Aorta (tissue), 5 donors: ENCODE measurements around the gene BRI3. TPM values are rescaled to one million over a fixed set of nuclear protein-coding genes. Genes with fewer than 3 reads are reported as not detected.

ENCODE experiments used
- ATAC-seq: fragments of 200-7000 bp; cut with Tn5 transposase; one replicate; pipeline ENCODE4 v1.9.1; 2022; ENCODE audit warnings: moderate library complexity; ENCODE audit not compliant: low FRiP score
- DNase-seq, 2 donors: peaks; one replicate each; pipeline ENCODE4 v3.0.0-alpha.2; 2020
- H3K27ac ChIP-seq, 2 donors: one replicate each; pipeline ENCODE4 v1.5.1; 2013; ENCODE audit warnings: low read length in 2 of 2, mild to moderate bottlenecking in 2 of 2, moderate library complexity in 2 of 2, control low read depth in 1 of 2, inconsistent platforms in 1 of 2, low read depth in 1 of 2
- H3K27me3 ChIP-seq, 2 donors: one replicate each; pipeline ENCODE4 v1.6.1; 2013; ENCODE audit warnings: control low read depth in 1 of 2, low read length in 1 of 2, mild to moderate bottlenecking in 1 of 2, moderate library complexity in 1 of 2; ENCODE audit not compliant: insufficient read depth in 2 of 2, control insufficient read depth in 1 of 2
- H3K36me3 ChIP-seq, 2 donors: one replicate each; pipeline ENCODE4 v1.6.1; 2013; ENCODE audit warnings: control low read depth in 1 of 2, low read length in 1 of 2, mild to moderate bottlenecking in 1 of 2; ENCODE audit not compliant: insufficient read depth in 2 of 2, control insufficient read depth in 1 of 2
- H3K4me1 ChIP-seq, 2 donors: one replicate each; pipeline ENCODE4 v1.6.1; 2013; ENCODE audit warnings: low read length in 2 of 2, control low read depth in 1 of 2, mild to moderate bottlenecking in 1 of 2, moderate library complexity in 1 of 2; ENCODE audit not compliant: insufficient read depth in 2 of 2, control insufficient read depth in 1 of 2
- H3K4me3 ChIP-seq, 2 donors: one replicate each; pipeline ENCODE4 v1.5.1; 2013; ENCODE audit warnings: low read length in 2 of 2, control low read depth in 1 of 2, mild to moderate bottlenecking in 1 of 2
- H3K9me3 ChIP-seq: one replicate; pipeline ENCODE4 v1.6.1; 2013; ENCODE audit warnings: mild to moderate bottlenecking, low read length; ENCODE audit not compliant: control insufficient read depth
- WGBS, 2 donors: extraction: QIAGEN DNeasy Blood & Tissue Kit; methylation state at CpG; one replicate each; pipeline ENCODE4 v1.1.7; 2013; 5-methylcytosine and 5-hydroxymethylcytosine counted together
- intact Hi-C, 2 donors: fragments of 100-400 bp; cut with DNase I; formaldehyde crosslinking; loops; one replicate each; pipeline versions ENCODE4 v1.14.2 to v1.15.0; 2022
- polyA plus RNA-seq, 2 donors: library from polyadenylated mRNA; stranded (reverse); fragments of 200-250 nt; gene quantifications; one replicate each; pipeline ENCODE4 v1.2.3, GENCODE V29; 2013
- total RNA-seq, 2 donors: library from RNA; stranded (reverse); fragmentation: NEBNext Ultra II Directional; extraction: Animal tissue kit (Norgen Biotek cat#: 25700); gene quantifications; one replicate each; pipeline ENCODE4 v1.2.1, GENCODE V29; 2021
- donor health status: healthy with polysubstance abuse.
- donor health status: Bipolar disorder and iron deficiency.
- donor health status: DM: no; HTN: no; CAD: no.
- donor health status: DM: no; HTN: no; CAD: no.
- donor health status: DM: yes; HTN: yes; CAD: no.

Gene BRI3
- total and polyA plus RNA-seq, 4 donors: 155 to 295 (median 192) TPM

GRCh38 chr7:98322331-98323270, 41.1 kb downstream of the BRI3 start:
- ATAC-seq: no peak
- H3K27ac ChIP-seq: no peak overlapping the region
- no peak overlapping the region for H3K4me3 ChIP-seq
- intact Hi-C loops: no loop called here
- H3K4me1 ChIP-seq: no peaks in the 10 kb centered on the region
- peaks cover 6% of the 10 kb centered on the region for H3K9me3 ChIP-seq
- H3K36me3 ChIP-seq: no peaks in the 10 kb centered on the region
- H3K27me3 ChIP-seq: no peaks in the 10 kb centered on the region
- DNase-seq: no peak
- 72 to 81% methylated on average over 24 of the region's 24 CpGs for WGBS, 2 donors

- Histone ChIP-seq H3K4me3 (no peak overlapping the region), H3K27me3 (no peaks in the 10 kb centered on the region), H3K36me3 (no peaks in the 10 kb centered on the region), H3K9me3 (peaks cover 6% of the 10 kb centered on the region), H3K4me1 (no peaks in the 10 kb centered on the region), H3K27ac (no peak overlapping the region)
- DNase-seq: no peak
- intact Hi-C loops: no loop called here
- no peak for ATAC-seq
- 32 to 42% methylated on average over 28 of the region's 28 CpGs for WGBS, 2 donors
Observed at GRCh38 chr7:98323597-98324322, 42.3 kb downstream of the BRI3 start.

- WGBS, 2 donors: 93 to 95% methylated on average over 6 of the region's 6 CpGs
- no peak for DNase-seq
- Histone ChIP-seq H3K9me3 (peaks cover 9% of the 10 kb centered on the region), H3K4me3 (no peak overlapping the region), H3K27me3 (no peaks in the 10 kb centered on the region), H3K4me1 (no peaks in the 10 kb centered on the region), H3K27ac (no peak overlapping the region), H3K36me3 (no peaks in the 10 kb centered on the region)
- ATAC-seq: no peak
- intact Hi-C loops: no loop called here
Observed at GRCh38 chr7:98324782-98325181, 43.3 kb downstream of the BRI3 start.

DNA sequence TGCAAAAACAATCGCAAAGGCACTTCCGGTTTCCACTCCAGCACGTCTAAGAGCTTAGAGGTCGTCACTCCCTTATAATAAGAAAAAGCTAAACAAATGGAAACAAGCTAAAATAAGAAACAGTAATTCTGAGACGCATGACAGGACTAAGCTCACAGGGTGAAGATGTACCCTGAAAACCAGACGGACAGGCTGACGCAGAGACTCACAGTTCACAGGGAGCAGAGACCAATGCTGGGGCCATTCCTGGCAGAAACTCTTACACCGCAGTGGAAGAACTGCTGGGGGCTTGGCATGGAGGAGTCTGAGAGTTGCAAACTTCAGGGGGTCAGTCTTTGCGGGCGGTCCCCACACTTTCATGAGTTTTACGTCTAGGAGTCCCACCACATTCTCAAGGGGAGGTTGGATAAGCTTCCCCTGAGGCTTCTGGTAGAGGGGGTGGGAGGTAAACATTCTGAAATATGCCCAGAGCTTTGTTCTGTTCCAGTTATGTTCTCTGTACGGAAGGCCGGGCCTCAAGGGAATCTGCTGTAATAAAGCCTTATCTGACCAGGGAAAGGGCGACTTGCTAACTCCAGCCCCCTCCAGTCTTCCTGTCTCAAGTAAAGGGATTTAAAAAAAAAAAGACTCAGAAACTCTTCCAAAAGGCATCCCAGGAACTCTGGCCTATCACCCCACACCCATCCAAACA, 47.8 kb downstream of the BRI3 start:
- intact Hi-C loops: no loop called here
- Histone ChIP-seq H3K4me3 (no peak overlapping the region), H3K27ac (no peak overlapping the region), H3K27me3 (no peaks in the 10 kb centered on the region), H3K9me3 (peaks cover 5% of the 10 kb centered on the region), H3K4me1 (no peaks in the 10 kb centered on the region), H3K36me3 (no peaks in the 10 kb centered on the region)
- DNase-seq (no peak), ATAC-seq (no peak)
- 32 to 34% methylated on average over 14 of the region's 14 CpGs for WGBS, 2 donors

GRCh38 chr7:98329791-98330373, 48.4 kb downstream of the BRI3 start:
- no peak for ATAC-seq
- H3K4me1 ChIP-seq: no peaks in the 10 kb centered on the region
- intact Hi-C loops: no loop called here
- H3K9me3 ChIP-seq: peaks cover 5% of the 10 kb centered on the region
- H3K27me3 ChIP-seq: no peaks in the 10 kb centered on the region
- no peaks in the 10 kb centered on the region for H3K36me3 ChIP-seq
- 62 to 63% methylated on average over 9 of the region's 9 CpGs for WGBS, 2 donors
- no peak for DNase-seq
- H3K27ac ChIP-seq: no peak overlapping the region
- H3K4me3 ChIP-seq: no peak overlapping the region

- Histone ChIP-seq H3K4me3 (no peak overlapping the region), H3K4me1 (no peaks in the 10 kb centered on the region), H3K9me3 (peaks cover 3% of the 10 kb centered on the region), H3K36me3 (no peaks in the 10 kb centered on the region), H3K27ac (no peak overlapping the region), H3K27me3 (no peaks in the 10 kb centered on the region)
- ATAC-seq: no peak
- WGBS, 2 donors: 83 to 86% methylated on average over 5 of the region's 5 CpGs
- no peak for DNase-seq
- intact Hi-C loops: no loop called here
Observed at GRCh38 chr7:98330926-98331529, 49.5 kb downstream of the BRI3 start.

DNA sequence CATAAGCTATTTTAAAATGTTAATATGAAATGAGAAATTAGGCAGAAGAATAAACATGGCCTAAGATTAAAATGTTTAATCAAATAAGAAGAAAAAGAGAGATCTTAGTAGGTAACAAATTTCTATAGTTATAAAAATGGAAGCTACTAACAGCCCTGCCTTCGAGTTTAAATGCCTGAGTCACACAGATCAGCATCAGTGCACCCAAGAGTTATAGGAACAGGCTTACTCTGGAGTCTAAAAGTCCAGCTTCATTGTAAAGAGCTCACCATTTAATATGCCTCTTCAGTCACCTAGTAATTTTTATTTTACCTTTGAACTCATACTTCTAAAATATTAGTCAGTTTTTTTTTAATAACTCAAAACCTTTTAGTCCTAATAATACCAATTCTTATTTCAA, 52.6 kb downstream of the BRI3 start:
- no peak for ATAC-seq
- Histone ChIP-seq H3K27ac (no peak overlapping the region), H3K9me3 (peaks cover 2% of the 10 kb centered on the region), H3K4me3 (no peak overlapping the region), H3K36me3 (no peaks in the 10 kb centered on the region), H3K27me3 (no peaks in the 10 kb centered on the region), H3K4me1 (no peaks in the 10 kb centered on the region)
- intact Hi-C loops: no loop called here
- WGBS, 2 donors: 18 to 35% methylated on average over 1 of the region's 1 CpG
- DNase-seq: no peak

- ATAC-seq (no peak), DNase-seq (no peak)
- H3K4me1 ChIP-seq: no peaks in the 10 kb centered on the region
- 93 to 95% methylated on average over 8 of the region's 8 CpGs for WGBS, 2 donors
- no peak overlapping the region for H3K27ac ChIP-seq
- no peak overlapping the region for H3K4me3 ChIP-seq
- no peaks in the 10 kb centered on the region for H3K9me3 ChIP-seq
- no peaks in the 10 kb centered on the region for H3K36me3 ChIP-seq
- H3K27me3 ChIP-seq: no peaks in the 10 kb centered on the region
- intact Hi-C loops: no loop called here
Observed at GRCh38 chr7:98335411-98335977, 54.0 kb downstream of the BRI3 start.
